ENCODE results near the gene CDC7.

GRCh38 chr1:91503332-91503900 is 2.8 kb downstream of the CDC7 start:
- no peak for TF ChIP-seq NUFIP1 (IDR thresholded peaks at IDR 0.05; ENCODE audit: partially characterized antibody)
- no peak for TF ChIP-seq ZNF224 (CRISPR knock-in tag; IDR thresholded peaks at IDR 0.05)
- TF ChIP-seq ZNF639 (CRISPR knock-in tag; conservative IDR thresholded peaks at IDR 0.05 in 1 of 2, IDR thresholded peaks at IDR 0.05 in 1 of 2): no peak
- no peak for TF ChIP-seq ETS1 (conservative IDR thresholded peaks at IDR 0.05; ENCODE audit: control insufficient read depth, low read depth, low read length)
- TF ChIP-seq POLR2A (conservative IDR thresholded peaks at IDR 0.05): no peak
- TF ChIP-seq YY1 (IDR thresholded peaks at IDR 0.05; ENCODE audit: borderline replicate concordance in 1 of 3, control insufficient read depth in 1 of 3, extremely low read depth in 1 of 3, insufficient read depth in 3 of 3, insufficient read length in 1 of 3, insufficient replicate concordance in 2 of 3, low read depth in 1 of 3, low read length in 2 of 3): no peak
- TF ChIP-seq KLF10 (CRISPR knock-in tag; IDR thresholded peaks at IDR 0.05): no peak
- TF ChIP-seq CAMTA2 (CRISPR knock-in tag; conservative IDR thresholded peaks at IDR 0.05): no peak
- TF ChIP-seq ARNT (IDR thresholded peaks at IDR 0.05): no peak
- no peak for TF ChIP-seq TAF7 (tag; IDR thresholded peaks at IDR 0.05)
- no peak for TF ChIP-seq PTBP1 (IDR thresholded peaks at IDR 0.05; ENCODE audit: low read depth, low read length)
- TF ChIP-seq RFX5 (IDR thresholded peaks at IDR 0.05; ENCODE audit: low read depth, low read length): no peak
- TF ChIP-seq DMBX1 (CRISPR knock-in tag; IDR thresholded peaks at IDR 0.05; ENCODE audit: borderline replicate concordance): no peak
- TF ChIP-seq FOXM1 (IDR thresholded peaks at IDR 0.05; ENCODE audit: low read depth): no peak
- TF ChIP-seq FOXM1 (CRISPR knock-in tag; IDR thresholded peaks at IDR 0.05; ENCODE audit: low read depth): no peak
